ENCODE results near the gene C15orf40.
"Not testable (repeated sequence)": the region's sequence is repeated elsewhere in the genome, so short reads cannot be mapped to it uniquely, and the experiment has no call there.

DNA sequence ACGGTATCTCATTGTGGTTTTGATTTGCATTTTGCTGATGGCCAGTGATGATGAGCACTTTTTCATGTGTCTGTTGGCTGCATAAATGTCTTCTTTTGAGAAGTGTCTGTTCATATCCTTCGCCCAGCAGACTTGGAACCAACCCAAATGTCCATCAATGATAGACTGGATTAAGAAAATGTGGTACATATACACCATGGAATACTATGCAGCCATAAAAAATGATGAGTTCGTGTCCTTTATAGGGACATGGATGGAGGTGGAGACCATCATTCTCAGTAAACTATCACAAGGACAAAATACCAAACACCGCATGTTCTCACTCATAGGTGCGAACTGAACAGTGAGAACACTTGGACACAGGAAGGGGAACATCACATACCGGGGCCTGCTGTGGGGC is 19.8 kb upstream of the C15orf40 start:
- not testable (repeated sequence) for TF ChIP-seq CTCF, POLR2AphosphoS5, POLR2A, EP300 (IDR thresholded peaks at IDR 0.05)
